SH-SY5Y (cell line): ENCODE results near the gene TREML2.

Experiments used
- GATA2 ChIP-seq: IDR thresholded peaks from 2 replicates; pipeline ENCODE4 v1.6.1; 2011; ENCODE audit warnings: mild to moderate bottlenecking, low read depth, low read length
- GATA3 ChIP-seq: IDR thresholded peaks from 2 replicates; pipeline ENCODE4 v1.6.1; 2011; ENCODE audit warnings: low read depth, mild to moderate bottlenecking, low read length, moderate library complexity

Gene TREML2

GRCh38 chr6:41170547-41171160 is 30.3 kb downstream of the TREML2 start:
- TF ChIP-seq GATA2 (no peak), GATA3 (no peak)

DNA sequence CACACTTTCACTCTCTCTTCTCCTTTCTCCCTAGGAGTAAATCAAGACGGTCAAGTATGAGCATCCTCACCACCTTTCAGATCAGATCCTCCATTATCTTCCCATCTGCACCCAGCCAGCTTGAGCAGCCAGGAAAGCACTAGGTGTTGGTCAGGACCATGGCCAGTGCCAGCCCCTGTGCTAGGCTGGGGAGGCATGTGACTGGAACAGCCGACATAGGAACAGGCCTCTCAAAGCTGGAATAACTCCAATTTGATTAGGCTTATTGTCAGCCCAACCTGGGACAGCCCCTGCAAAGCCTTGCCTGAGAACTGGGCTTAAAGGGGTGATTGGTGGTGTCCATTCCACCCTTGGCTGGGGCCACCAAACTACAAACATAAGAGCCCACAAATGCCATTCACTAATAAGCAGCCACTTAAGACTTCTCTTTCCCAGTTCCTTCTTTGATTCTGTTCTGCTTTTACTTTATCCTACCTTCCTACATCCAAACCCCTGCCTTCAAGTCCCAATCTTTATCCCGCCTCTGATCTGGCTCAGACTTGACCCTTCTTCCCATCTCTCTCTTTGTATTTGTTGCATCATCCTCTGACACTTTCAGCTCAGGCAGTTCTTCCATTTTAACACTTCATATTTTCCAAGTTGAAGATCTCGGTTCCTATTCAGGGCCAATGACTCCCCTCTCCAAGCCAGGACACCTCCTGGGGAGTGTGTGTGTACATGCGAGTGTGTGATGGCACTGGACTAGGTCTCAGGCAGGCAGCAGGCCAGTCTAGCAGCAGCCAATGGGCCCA is 33.6 kb downstream of the TREML2 start:
- TF ChIP-seq GATA2 (no peak), GATA3 (no peak)

DNA sequence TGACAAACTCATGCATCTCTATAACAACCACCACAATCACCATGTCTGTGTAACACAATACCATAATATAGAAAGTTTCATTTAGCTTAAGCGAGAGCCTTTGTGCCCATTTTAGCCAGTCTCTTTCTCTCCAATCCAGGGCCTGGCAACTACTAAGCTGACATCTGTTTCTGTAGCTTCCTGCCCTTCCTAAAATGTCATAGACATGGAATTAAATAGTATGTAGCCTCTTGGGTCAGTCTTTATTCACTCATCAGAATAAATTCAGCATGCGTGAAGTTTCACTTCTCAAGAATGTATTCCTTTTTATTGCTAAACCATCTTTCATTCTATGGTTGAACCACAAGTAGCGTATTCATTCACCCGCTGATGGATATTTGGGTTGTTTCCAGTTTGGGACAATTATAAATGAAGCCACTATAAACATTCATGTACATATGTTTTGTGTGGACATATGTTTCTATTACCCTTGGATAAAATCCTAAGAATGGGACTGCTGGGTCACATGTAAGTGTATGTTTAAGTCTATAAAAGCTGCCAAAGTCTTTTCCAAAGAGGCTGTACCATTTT is 36.3 kb downstream of the TREML2 start:
- TF ChIP-seq GATA2 (no peak), GATA3 (no peak)

- TF ChIP-seq GATA2, result no peak
- no peak for TF ChIP-seq GATA3
Measured at GRCh38 chr6:41163419-41163717, 37.6 kb downstream of the TREML2 start.

GRCh38 chr6:41162687-41163418 is 38.1 kb downstream of the TREML2 start, which contains the start of gene TREM2:
Gene TREM2 (minus strand): TSS chr6:41163116. CDS start chr6:41163082, 34 bp downstream.
- TF ChIP-seq GATA2, result no peak
- TF ChIP-seq GATA3, result no peak

DNA sequence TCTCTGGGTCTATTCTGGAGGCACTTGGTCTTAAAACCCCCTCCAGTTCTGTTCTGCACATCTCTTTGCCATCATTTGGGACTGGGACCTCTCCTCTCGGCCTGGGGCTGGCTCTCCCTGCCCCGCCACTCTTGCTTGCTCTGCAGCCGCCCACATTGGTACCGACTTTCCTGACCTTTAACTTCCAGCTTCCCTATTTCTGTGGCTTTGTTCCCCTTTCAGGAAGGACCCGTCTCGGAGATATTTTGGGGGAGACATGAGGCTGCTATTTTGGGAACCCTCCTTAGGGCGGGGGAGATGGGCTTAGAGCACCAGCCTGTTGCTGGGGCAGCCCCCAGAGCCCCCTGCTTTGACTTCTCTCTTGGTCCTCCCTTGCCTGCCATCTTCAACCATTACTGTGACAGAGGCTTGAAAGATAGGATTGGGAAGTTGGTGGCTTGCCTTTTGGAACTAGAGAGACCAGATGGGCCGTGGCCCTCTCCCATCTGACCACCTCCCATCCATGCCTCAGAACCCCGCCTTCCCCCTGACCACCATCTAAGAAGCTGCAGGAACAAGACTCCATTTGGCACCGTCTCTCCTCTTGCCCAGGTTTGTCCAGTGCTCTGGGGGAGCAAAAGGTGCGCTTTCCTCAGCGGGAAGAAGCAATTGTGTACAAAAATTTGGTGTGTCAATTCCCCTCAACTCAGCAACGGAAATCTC is 38.9 kb downstream of the TREML2 start:
- TF ChIP-seq GATA3, result no peak
- no peak for TF ChIP-seq GATA2

GRCh38 chr6:41161380-41161779 is 39.6 kb downstream of the TREML2 start:
- no peak for TF ChIP-seq GATA3
- TF ChIP-seq GATA2, result no peak

GRCh38 chr6:41160933-41161332 is 40.0 kb downstream of the TREML2 start:
- TF ChIP-seq GATA3 (no peak), GATA2 (no peak)

DNA sequence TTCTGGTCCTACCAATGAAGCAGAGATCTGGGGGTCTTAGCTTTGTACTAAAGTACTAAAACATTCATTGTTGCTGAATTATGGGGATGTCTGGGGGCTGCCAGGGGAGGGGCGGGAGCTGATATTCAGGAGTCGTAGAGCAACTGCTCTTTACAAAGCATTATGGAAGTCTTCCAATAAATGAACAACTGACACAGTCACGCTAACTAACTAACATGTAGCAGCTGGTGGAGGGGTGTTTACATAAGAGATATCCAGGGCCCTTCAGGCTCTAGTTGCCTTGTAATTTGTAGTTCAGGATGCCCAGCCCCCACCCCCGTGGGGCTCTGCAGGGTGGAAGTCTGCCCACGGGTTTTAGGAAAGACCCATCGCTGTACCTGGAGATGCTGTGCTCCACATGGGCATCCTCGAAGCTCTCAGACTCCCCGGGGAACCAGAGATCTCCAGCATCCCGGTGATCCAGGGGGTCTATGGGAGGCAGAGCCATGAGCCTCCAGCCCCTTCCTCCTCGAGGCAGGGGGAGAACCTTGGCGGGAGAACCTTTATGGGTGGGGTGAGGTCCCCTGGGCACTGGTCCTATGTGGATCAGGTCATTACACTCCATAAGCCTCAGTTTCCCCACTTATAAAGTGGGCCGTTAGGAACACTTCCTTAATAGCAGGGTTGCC is 41.4 kb downstream of the TREML2 start:
- TF ChIP-seq GATA3, result no peak
- TF ChIP-seq GATA2, result no peak

- no peak for TF ChIP-seq GATA3
- no peak for TF ChIP-seq GATA2
Measured at GRCh38 chr6:41157323-41157722, 43.6 kb downstream of the TREML2 start.

- TF ChIP-seq GATA3, result no peak
- TF ChIP-seq GATA2, result no peak
Measured at GRCh38 chr6:41156771-41157170, 44.2 kb downstream of the TREML2 start.

DNA sequence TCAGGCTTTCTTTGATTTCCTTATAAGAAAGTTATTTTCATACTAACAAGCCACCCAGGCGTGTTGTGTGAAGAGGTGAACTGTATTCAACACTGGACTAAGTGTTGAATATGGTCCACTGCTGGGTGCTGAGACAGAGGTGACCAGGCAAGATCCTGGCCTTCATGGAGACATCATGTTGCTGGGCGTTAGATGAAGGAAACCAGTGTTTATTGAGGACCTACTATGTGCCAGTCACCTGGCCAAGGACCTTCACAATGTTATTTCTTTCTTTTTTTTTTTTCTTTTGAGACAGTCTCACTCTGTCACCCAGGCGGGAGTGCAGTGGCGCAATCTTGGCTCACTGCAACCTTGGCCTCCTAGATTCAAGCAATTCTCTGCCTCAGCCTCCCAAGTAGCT is 44.9 kb downstream of the TREML2 start:
- TF ChIP-seq GATA2, result no peak
- no peak for TF ChIP-seq GATA3

DNA sequence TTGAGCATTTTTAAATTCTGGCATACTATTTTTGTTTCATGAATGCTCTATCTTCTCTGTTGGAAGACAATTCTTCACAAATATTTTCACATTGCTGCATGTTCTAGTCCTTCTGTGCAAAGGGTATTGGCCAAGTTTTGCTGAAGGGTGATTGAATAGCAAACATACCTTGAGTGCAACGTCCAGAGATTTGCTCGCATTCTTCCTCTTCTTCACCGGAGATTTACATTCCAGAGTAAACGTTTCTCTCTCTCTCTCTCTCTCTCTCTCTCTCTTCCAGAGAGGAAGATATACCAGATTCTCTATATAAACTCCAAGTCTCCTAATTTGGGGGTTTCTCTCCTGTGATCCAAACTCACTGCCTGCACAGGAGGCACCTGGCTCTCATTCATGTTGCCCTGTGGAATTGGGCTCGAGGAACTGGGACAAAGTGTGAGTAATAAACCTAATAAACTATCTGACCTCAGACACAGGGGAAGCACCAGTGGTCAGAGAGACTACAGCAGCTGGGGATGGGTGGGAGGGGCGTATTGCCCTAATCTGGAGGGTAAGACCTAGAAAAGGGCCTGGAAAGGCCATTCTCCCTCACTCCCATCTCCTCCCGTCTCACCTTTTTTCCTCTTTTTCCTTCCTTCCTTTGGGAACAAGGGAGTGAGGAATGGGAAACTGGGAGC is 45.7 kb downstream of the TREML2 start:
- TF ChIP-seq GATA3, result no peak
- no peak for TF ChIP-seq GATA2
